ENCODE results near the gene MTMR12.

DNA sequence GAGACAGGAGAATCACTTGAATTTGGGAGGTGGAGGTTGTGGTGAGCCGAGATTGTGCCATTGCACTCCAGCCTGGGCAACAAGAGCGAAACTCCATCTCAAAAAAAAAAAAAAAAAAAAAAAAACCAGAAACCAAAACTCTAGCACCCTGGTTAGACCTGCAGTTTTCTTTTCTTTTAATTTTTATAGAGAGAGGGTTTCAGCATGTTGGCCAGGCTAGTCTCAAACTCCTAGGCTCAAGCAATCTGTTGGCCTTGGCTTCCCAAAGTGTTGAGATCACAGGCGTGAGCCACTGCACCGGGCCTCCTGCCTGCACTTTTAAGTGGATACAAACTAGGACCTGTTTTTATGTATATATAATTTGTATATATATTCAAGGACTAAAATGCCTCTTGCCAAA, 12.9 kb upstream of the MTMR12 start:
- no peak for TF ChIP-seq EZH2phosphoT487 (IDR thresholded peaks at IDR 0.05; ENCODE audit: low read depth)
- no peak for TF ChIP-seq CTCF (IDR thresholded peaks at IDR 0.05; ENCODE audit: low read depth, low read length)

All from OCI-LY3 (cell line).